B cell (primary cell): ENCODE results near the gene WAC. TPM values are rescaled to one million over a fixed set of nuclear protein-coding genes. Genes with fewer than 3 reads are reported as not detected.
"Not testable (repeated sequence)": the region's sequence is repeated elsewhere in the genome, so short reads cannot be mapped to it uniquely, and the experiment has no call there.

Source experiments
- ATAC-seq: fragments of 200-7000 bp; cut with Tn5 transposase; one replicate; pipeline ENCODE4 v1.10.0; 2021; ENCODE audit warnings: low read depth, mild to moderate bottlenecking, moderate number of reproducible peaks, moderate library complexity
- CTCF ChIA-PET: fragments of 350-600 bp; sonication (Branson Sonifier 250); formaldehyde crosslinking; loops from one replicate; lab custom pipeline; 2021; ENCODE audit warnings: antibody characterized with exemption, inconsistent platforms; lab: Charles Lee
- POLR2A ChIA-PET: fragments of 350-600 bp; sonication (Branson Sonifier 250); formaldehyde crosslinking; loops from one replicate; lab custom pipeline; 2021; ENCODE audit warnings: antibody characterized with exemption; lab: Charles Lee
- DNase-seq: peaks from one replicate; pipeline ENCODE4 v3.0.0; 2013
- H2AFZ ChIP-seq: 2 replicates; pipeline ENCODE4 v1.6.1; 2012; ENCODE audit warnings: mild to moderate bottlenecking, low read depth, low read length; ENCODE audit not compliant: insufficient read depth, poor library complexity, severe bottlenecking
- H3K27ac ChIP-seq, 2 donors: 1 replicate in 1 of 2; 2 replicates in 1 of 2; pipeline ENCODE4 v1.5.1; 2012 to 2013; ENCODE audit warnings: low read length in 2 of 2, mild to moderate bottlenecking in 2 of 2, moderate library complexity in 1 of 2
- H3K27me3 ChIP-seq, 4 experiments: fragments of 200-600 bp in 1 of 4; sonication (generic) in 1 of 4; replicated peaks in 1 of 4; 1 replicate in 2 of 4; 2 replicates in 2 of 4; pipeline versions ENCODE4 v1.6.1 to v1.7.0; 2013 to 2016; ENCODE audit warnings: low read length in 3 of 4, mild to moderate bottlenecking in 2 of 4, mixed read lengths in 1 of 4, moderate library complexity in 1 of 4; ENCODE audit not compliant: insufficient read depth in 4 of 4, control insufficient read depth in 3 of 4; ENCODE audit errors: control extremely low read depth in 1 of 4
- H3K36me3 ChIP-seq, 2 experiments: replicated peaks in 1 of 2; 1 replicate in 1 of 2; 2 replicates in 1 of 2; pipeline versions ENCODE4 v1.6.1 to v1.7.1; 2013; ENCODE audit warnings: low read length in 1 of 2; ENCODE audit not compliant: insufficient read depth in 2 of 2, control insufficient read depth in 1 of 2; ENCODE audit errors: control extremely low read depth in 1 of 2, extremely low read depth in 1 of 2
- H3K4me1 ChIP-seq, 2 donors: fragments of 200-600 bp in 1 of 2; sonication (generic) in 1 of 2; 1 replicate in 1 of 2; 2 replicates in 1 of 2; pipeline versions ENCODE4 v1.5.1 to v1.6.1; 2013 to 2017; ENCODE audit warnings: low read length in 2 of 2; ENCODE audit not compliant: control insufficient read depth in 2 of 2, insufficient read depth in 2 of 2
- H3K4me2 ChIP-seq: replicated peaks from 2 replicates; pipeline ENCODE3; 2012; ENCODE audit warnings: mild to moderate bottlenecking, low read depth, low read length; ENCODE audit not compliant: poor library complexity, severe bottlenecking
- H3K4me3 ChIP-seq, 5 experiments: fragments of 200-600 bp in 1 of 5; sonication (generic) in 1 of 5; 1 replicate in 3 of 5; 2 replicates in 2 of 5; pipeline versions ENCODE4 v1.5.1 to v1.7.0; 2011 to 2016; ENCODE audit warnings: low read length in 4 of 5, mild to moderate bottlenecking in 4 of 5, low read depth in 2 of 5, control low read depth in 1 of 5, moderate library complexity in 1 of 5; ENCODE audit not compliant: insufficient read depth in 1 of 5; ENCODE audit errors: control extremely low read depth in 1 of 5, extremely low read depth in 1 of 5
- H3K79me2 ChIP-seq: fragments of 200-600 bp; sonication (generic); one replicate; pipeline ENCODE4 v1.6.0; 2016; ENCODE audit warnings: low read length; ENCODE audit not compliant: control insufficient read depth, insufficient read depth
- H3K9ac ChIP-seq: fragments of 200-600 bp; sonication (generic); 2 replicates; pipeline ENCODE4 v1.6.1; 2017; ENCODE audit warnings: mild to moderate bottlenecking, low read length, moderate library complexity
- H3K9me3 ChIP-seq, 3 donors: one replicate each; pipeline versions ENCODE4 v1.6.1 to v1.7.1; 2013; ENCODE audit warnings: low read length in 2 of 3; ENCODE audit not compliant: control insufficient read depth in 2 of 3, insufficient read depth in 1 of 3; ENCODE audit errors: control extremely low read depth in 1 of 3
- H4K20me1 ChIP-seq: 2 replicates; pipeline ENCODE4 v1.6.0; 2012; ENCODE audit warnings: mild to moderate bottlenecking, low read length; ENCODE audit not compliant: insufficient read depth, control insufficient read depth, poor library complexity, severe bottlenecking
- H3K27ac Mint-ChIP-seq: one replicate; pipeline ENCODE4 v1.8.0; 2021; ENCODE audit warnings: mixed read lengths
- H3K27me3 Mint-ChIP-seq: one replicate; pipeline ENCODE4 v1.8.0; 2021; ENCODE audit warnings: mixed read lengths
- H3K4me1 Mint-ChIP-seq: one replicate; pipeline ENCODE4 v1.8.0; 2021; ENCODE audit warnings: mixed read lengths
- H3K4me3 Mint-ChIP-seq: one replicate; pipeline ENCODE4 v1.8.0; 2021; ENCODE audit warnings: mixed read lengths
- H3K9me3 Mint-ChIP-seq: one replicate; pipeline ENCODE4 v1.8.0; 2022; ENCODE audit warnings: mixed read lengths; ENCODE audit not compliant: insufficient read depth
- EZH2 ChIP-seq: IDR thresholded peaks from 2 replicates; pipeline ENCODE4 v1.6.1; 2012; ENCODE audit warnings: borderline replicate concordance, low read depth, mild to moderate bottlenecking, moderate library complexity, low read length; ENCODE audit not compliant: insufficient read depth, poor library complexity, severe bottlenecking
- WGBS: methylation state at CpG from one replicate; pipeline ENCODE4 v1.1.5; 2013; ENCODE audit warnings: missing lambda C conversion rate; ENCODE audit not compliant: insufficient coverage; 5-methylcytosine and 5-hydroxymethylcytosine counted together
- intact Hi-C: fragments of 100-400 bp; cut with micrococcal nuclease; formaldehyde crosslinking; loops from one replicate; pipeline ENCODE4 v1.10.0; 2022
- polyA plus RNA-seq: library from polyadenylated mRNA; depleted of rRNA; stranded (reverse); fragments of >200 nt; gene quantifications from 2 replicates; pipeline ENCODE4 v1.2.3, GENCODE V29; 2012
- total RNA-seq, 2 donors: library from RNA; stranded (reverse); fragments of 120-200 nt in 1 of 2; gene quantifications; 1 replicate in 1 of 2; 2 replicates in 1 of 2; pipeline versions ENCODE4 v1.2.3 to v1.2.4, GENCODE V29; 2013 to 2022
- TF ChIP-seq, protein P1 (sequence below): fragments of 200-600 bp; IDR thresholded peaks from one replicate; pipeline ENCODE4 v1.8.0; 2022; ENCODE audit warnings: antibody characterized with exemption, mild to moderate bottlenecking

WAC gene
- total and polyA plus RNA-seq, 2 donors (not counting 1 experiment from before 2014, with no cell fraction given), result 77.4 to 196 TPM

DNA sequence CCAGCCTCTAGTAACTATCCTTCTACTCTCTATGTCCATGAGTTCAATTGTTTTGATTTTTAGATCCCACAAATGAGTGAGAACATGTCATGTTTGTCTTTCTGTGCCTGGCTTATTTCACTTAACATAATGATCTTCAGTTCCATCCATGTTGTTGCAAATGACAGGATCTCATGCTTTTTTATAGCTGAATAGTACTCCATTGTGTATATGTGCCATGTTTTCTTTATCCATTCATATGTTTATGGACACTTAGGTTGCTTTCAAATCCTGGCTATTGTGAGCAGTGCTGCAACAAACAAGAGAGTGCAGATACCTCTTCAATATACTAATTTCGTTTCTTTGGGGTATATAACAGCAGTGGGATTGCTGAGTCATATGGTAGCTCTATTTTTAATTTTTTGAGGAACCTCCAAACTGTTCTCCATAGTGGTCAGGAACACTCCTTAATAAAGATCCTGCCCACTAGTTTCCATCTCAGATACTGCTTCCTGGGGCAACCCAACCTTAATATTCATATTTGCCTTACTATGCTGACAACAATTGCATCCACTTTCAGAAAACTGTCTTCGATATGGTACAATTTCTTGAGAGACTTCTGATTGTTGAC, 42.6 kb upstream of the WAC start:
- not testable (repeated sequence) for H2AFZ ChIP-seq

DNA sequence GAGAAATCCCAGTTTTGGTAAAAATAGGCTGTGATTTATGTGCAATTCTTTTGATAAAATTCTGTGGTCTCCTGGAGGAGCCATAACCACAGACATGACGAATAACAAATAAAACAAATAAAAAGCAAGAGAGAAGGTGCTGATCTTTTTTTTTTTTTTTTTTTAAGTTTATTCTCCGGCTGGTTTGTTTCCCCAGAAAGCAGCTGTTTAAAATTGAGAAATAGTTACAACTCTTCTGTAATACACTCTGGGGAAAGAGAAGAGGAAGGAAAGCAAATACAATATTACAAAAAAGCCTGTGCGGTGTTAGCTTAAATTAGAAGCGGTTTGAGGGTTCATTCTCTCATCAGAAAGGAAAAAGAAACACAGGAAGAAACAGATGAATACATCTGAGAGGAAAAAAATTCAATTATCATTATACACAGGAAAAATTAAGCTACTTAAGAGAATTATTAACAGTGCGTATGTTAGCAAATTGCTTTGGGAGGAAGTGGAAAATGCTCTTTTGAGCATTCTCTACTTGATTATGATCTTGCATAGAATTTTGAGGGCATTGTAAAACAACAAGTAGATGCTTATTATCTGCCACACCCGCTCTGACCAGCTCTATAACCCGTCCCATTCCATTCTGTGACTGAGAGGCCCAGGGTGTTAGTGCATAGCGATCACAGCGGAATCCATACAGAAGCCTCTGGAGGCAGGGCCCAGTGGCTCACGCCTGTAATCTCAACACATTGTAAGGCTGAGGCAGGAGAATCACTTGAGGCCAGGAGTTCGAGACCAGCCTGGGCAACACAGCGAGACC, 40.6 kb upstream of the WAC start:
- POLR2A ChIA-PET, result no interaction called here
- intact Hi-C loops, result no loop called here

More for the DNA sequence above, 42.6 kb upstream of the WAC start:
- DNase-seq, H3K36me3 ChIP-seq, H3K9ac ChIP-seq, H3K79me2 ChIP-seq, H4K20me1 ChIP-seq, H3K27ac Mint-ChIP-seq, H3K9me3 ChIP-seq, H3K4me3 Mint-ChIP-seq, ATAC-seq, H3K4me2 ChIP-seq, H3K4me1 Mint-ChIP-seq, H3K9me3 Mint-ChIP-seq, H3K27me3 ChIP-seq, H3K4me3 ChIP-seq, intact Hi-C loops, POLR2A ChIA-PET, H3K4me1 ChIP-seq, H3K27ac ChIP-seq: not testable (repeated sequence)
- peaks cover 20% of the 10 kb centered on the region for H3K27me3 Mint-ChIP-seq
- CTCF ChIA-PET, result interaction anchor here (0.5 kb wide), 1 partner anchor 59 kb away, joined by 3 read pairs; no protein-coding TSS in a partner anchor
- no CpG with 5 or more reads among the region's 2 CpGs for WGBS

More for the DNA sequence above, 40.6 kb upstream of the WAC start:
- Histone ChIP-seq H3K4me2 (no peak overlapping the region), H3K4me1 (no peaks in the 10 kb centered on the region), H4K20me1 (no peaks in the 10 kb centered on the region), H3K9ac (no peak overlapping the region), H3K27ac (no peak overlapping the region), H3K79me2 (no peaks in the 10 kb centered on the region), H3K27me3 (peaks cover 0 to 5% (median 0%) of the 10 kb centered on the region in 4 experiments), H3K4me3 (no peak overlapping the region), H3K9me3 (no peaks in the 10 kb centered on the region), H3K36me3 (no peaks in the 10 kb centered on the region), H2AFZ (no peak overlapping the region)
- Mint-ChIP-seq H3K9me3 (peaks cover 3% of the 10 kb centered on the region), H3K27ac (no peak overlapping the region), H3K4me3 (no peak overlapping the region), H3K4me1 (no peaks in the 10 kb centered on the region), H3K27me3 (peaks cover 23% of the 10 kb centered on the region)
- TF ChIP-seq, protein P1, sequence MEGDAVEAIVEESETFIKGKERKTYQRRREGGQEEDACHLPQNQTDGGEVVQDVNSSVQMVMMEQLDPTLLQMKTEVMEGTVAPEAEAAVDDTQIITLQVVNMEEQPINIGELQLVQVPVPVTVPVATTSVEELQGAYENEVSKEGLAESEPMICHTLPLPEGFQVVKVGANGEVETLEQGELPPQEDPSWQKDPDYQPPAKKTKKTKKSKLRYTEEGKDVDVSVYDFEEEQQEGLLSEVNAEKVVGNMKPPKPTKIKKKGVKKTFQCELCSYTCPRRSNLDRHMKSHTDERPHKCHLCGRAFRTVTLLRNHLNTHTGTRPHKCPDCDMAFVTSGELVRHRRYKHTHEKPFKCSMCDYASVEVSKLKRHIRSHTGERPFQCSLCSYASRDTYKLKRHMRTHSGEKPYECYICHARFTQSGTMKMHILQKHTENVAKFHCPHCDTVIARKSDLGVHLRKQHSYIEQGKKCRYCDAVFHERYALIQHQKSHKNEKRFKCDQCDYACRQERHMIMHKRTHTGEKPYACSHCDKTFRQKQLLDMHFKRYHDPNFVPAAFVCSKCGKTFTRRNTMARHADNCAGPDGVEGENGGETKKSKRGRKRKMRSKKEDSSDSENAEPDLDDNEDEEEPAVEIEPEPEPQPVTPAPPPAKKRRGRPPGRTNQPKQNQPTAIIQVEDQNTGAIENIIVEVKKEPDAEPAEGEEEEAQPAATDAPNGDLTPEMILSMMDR, result no peak
- no peak for TF ChIP-seq EZH2
- DNase-seq (no peak), ATAC-seq (no peak)
- WGBS, result 88% methylated on average over 5 of the region's 12 CpGs
- CTCF ChIA-PET, result interaction anchor here (0.6 kb wide), 1 partner anchor 39 kb away, joined by 3 read pairs; no protein-coding TSS in a partner anchor
